Right hindlimb (tissue), 1 donor: Measurements from ENCODE around the gene TBC1D32.
"Not testable (repeated sequence)": the region's sequence is repeated elsewhere in the genome, so short reads cannot be mapped to it uniquely, and the experiment has no call there.

Source experiments
- DNase-seq: peaks from one replicate; pipeline ENCODE4 v3.0.0-alpha.2; 2018

Gene TBC1D32, protein sequence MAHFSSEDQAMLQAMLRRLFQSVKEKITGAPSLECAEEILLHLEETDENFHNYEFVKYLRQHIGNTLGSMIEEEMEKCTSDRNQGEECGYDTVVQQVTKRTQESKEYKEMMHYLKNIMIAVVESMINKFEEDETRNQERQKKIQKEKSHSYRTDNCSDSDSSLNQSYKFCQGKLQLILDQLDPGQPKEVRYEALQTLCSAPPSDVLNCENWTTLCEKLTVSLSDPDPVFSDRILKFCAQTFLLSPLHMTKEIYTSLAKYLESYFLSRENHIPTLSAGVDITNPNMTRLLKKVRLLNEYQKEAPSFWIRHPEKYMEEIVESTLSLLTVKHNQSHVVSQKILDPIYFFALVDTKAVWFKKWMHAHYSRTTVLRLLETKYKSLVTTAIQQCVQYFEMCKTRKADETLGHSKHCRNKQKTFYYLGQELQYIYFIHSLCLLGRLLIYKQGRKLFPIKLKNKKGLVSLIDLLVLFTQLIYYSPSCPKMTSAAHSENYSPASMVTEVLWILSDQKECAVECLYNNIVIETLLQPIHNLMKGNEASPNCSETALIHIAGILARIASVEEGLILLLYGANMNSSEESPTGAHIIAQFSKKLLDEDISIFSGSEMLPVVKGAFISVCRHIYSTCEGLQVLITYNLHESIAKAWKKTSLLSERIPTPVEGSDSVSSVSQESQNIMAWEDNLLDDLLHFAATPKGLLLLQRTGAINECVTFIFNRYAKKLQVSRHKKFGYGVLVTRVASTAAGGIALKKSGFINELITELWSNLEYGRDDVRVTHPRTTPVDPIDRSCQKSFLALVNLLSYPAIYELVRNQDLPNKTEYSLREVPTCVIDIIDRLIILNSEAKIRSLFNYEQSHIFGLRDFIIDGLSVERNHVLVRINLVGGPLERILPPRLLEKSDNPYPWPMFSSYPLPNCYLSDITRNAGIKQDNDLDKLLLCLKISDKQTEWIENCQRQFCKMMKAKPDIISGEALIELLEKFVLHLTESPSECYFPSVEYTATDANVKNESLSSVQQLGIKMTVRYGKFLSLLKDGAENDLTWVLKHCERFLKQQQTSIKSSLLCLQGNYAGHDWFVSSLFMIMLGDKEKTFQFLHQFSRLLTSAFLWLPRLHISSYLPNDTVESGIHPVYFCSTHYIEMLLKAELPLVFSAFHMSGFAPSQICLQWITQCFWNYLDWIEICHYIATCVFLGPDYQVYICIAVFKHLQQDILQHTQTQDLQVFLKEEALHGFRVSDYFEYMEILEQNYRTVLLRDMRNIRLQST

DNA sequence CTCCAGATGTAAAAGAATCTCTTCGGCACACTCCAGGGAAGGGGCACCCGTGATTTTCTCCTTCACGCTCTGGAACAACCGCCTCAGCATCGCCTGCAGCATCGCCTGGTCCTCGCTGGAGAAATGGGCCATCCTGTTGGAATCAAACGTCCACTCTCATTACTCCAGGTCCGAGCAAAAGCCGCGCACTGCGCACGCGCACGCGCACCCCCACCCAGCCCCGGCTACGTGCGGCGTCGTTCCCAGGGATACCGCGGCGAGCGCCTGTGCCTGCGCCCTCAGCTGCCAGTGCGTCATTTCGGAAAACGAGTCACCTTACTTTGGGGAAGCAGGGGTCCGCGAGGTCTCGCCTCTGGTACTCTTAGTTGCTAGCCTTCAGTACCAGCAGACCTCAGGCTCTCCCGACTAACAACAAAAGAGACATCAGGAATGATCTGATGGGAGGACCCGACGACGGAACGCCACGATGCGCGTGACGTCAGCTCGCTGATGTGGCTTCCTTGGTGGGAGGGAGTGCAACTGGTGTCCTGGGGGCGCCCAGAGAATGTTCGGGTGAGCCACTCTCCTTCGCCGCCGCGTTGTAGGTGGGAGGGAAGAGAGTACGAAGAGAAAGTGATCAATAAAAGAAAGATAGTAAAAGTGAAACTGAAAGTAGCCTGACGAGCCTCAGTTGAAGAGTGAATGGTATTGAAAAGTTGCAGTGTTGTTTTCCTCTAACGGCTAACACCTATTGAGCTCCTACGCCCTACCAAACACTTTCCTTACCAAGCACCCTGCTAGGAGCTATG lies at the start of gene TBC1D32:
Gene TBC1D32, minus strand, starts transcription at position 182 of the 788 bp plus-strand sequence. Its CDS starts 50 bp downstream, at position 132.
- peak; percentile 97 for DNase-seq

DNA sequence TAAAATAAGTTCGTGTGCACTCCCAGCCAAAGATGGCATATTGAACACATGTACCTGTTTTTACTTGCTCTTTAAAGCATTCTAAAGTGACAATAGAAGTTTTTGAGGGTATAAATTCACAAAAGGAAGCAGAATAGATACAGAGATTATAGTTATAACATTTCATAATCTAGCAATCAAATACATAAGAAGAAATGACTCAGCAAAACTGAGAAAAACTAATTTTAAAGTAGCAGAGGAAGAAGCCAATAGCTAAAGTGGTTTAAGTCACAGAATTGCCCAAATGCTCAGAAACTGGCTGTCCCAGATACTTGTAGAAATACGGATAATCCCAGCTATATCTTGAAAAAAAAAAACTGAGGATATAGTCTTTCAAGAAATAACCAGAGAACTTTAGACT lies 49.2 kb upstream of the TBC1D32 start:
- DNase-seq: no peak

DNA sequence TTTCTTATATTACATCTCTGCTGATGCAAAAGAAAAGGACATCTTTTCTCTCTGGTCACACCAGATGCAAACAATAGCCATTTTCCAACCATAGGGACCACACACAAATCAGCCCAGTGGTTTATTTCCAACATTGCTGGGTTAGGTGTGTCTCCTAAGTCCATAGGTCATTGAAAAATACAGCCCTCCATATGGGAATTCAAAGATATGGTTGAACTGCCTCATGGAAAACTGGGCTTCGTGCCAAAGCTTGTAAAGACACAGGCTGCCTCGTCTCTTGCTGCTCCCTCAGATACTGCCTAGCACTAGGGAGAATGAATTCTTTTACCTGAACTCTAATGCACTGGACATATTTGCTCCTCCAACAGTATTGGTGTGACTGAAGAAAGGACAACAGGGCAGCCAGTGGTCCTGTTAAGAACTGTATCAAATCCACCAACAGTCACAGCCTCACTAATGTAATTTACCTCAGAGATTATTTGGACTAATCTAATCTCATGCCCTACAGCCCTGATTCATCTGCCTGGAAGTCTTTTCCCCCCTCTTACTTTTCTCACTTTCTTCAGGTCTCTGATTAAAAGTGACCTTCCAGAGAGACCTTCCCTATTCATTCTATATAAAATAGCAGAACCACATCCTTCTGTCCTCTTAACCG lies 48.3 kb upstream of the TBC1D32 start:
- DNase-seq: peak; percentile 27

DNA sequence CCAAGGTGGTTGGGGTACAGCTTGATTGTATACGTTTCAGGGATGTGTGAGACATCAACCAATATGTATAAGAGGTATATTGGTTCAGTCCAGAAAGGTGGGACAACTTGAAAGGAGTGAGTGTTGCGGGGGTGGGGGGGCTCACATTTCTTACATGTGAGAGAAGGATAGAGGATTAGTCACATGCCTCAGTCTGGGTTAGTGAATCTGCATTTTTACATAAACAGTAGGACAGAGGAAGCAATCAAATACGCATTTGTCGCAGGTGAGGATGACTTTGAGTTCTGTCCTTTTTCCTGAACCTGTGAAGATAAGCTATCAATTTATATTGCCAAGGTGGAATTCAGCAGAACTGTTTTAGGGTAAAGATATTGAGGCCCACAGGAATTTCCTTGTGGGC lies 42.1 kb upstream of the TBC1D32 start:
- DNase-seq: no peak

DNA sequence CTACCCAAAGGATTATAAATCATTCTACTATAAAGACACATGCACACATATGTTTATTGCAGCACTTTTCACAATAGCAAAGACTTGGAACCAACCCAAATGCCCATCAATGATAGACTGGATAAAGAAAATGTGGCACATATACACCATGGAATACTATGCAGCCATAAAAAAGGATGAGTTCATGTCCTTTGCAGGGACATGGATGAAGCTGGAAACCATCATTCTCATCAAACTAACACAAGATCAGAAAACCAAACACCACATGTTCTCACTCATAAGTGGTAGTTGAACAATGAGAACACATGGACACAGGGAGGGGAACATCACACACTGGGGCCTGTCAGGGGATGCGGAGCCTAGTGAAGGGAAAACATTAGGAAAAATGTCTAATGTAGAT lies 39.9 kb upstream of the TBC1D32 start:
- DNase-seq: not testable (repeated sequence)

DNA sequence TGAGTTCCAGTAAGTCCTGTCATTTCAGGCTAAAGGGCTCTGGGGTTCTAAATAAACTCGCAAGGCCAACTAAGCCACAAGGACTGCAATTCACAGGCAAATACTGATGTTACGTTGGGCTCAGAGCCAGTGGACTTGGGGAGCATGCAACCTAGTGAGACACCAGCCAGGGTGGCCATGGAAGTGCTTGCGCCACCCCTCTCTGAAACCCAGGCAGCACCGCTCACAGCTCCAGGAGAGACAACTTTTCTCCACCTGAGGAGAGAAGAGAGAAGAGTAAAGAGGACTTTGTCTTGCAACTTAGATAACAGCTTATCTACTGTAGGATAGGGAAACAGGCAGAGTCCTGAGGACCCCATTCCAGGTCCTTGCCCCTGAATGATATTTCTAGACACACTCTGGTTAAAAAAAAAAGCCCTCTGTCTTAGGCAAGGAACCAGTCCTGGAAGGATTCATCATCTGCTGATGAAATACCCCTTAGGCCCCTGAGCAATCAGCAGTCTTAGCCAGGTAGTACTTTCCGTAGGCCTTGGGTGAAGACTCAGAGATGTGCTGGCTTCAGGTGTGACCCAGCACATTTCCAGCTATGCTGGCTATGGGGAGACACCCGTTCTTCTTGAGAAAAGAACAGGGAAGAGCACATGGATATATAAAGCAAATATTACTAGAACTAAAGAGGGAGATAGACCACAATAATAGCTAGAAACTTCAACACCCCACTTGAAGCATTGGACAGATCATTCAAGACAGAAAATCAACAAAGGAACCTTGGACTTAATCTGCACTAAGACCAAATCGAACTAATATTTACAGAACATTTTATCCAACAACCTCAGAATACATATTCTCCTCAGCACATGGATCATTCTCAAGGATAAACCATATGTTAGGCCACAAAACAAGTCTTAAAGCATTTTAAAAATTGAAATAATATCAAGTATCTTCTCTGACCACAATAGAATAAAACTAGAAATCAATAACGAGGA lies 31.5 kb upstream of the TBC1D32 start:
- no peak for DNase-seq

DNA sequence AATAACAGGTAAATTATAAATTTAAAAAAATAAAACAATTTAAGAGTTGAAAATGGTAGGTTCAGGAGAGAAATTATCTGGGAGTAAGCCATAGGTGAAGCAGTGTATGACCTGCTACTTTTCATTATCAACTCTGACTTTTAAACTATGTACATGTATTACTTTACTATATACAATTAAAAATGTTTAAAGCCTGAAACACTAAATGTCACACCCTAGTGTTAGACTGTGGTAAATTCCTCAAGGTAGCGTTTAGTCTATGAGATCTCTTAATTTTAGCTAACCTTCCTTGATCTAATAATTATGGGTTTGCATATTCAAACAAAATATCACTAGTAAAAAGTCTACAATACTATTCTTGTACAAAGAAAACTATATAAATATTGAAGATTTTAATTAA lies 22.3 kb upstream of the TBC1D32 start:
- no peak for DNase-seq

DNA sequence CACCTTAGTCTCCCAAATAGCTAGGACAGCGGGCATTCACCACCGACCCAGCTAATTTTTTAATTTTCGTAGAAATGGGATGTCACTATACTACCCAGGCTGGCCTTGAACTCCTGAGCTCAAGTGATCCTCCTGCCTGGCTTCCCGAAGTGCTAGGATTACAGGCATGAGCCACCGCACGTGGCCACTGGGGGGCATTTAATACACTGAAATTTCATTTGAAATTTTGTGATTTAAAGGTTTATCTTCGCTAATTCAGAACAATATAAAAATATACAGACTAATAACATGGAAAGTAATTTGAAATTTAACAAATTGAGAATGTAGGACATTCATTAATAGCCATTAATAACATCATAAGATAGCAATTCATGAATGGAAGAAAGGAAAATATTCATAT lies 20.5 kb upstream of the TBC1D32 start:
- no peak for DNase-seq

DNA sequence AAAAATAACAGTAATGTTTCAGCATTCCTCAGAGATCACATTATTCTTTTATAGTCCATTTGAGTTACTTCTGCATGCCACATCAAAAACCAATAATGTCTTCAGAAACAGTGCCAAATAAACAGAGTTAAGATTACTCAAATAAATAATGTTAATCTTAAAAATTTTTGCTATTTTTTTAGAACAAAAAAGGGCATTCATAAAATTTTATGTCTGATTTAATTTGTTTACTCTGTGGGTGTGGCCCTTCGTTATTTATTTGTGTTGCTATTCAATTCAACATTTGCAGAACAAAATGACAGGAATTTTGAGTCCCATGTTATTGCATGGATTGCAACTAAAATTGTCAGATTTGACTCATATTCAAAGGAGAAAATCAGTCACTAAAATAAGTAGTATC lies 18.7 kb upstream of the TBC1D32 start:
- DNase-seq: no peak

DNA sequence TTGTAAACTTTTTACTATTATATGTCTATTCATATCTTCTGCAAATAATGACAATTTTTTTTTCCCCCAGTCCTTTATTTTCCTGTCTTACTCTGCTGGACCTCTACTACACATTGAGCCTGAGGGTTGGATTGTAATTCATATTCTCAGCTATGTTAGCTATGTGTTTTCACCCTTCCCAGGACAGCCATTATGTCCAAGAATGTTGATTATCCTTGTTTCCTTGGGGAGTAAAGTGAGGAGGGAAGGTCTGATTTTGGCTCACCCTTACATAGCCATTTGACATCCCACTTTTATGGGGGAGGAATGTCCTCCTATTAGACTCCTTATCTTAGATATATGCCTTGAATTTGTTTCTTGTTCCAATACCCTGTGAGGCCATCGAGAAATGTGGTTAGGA lies 17.6 kb upstream of the TBC1D32 start:
- DNase-seq: no peak

DNA sequence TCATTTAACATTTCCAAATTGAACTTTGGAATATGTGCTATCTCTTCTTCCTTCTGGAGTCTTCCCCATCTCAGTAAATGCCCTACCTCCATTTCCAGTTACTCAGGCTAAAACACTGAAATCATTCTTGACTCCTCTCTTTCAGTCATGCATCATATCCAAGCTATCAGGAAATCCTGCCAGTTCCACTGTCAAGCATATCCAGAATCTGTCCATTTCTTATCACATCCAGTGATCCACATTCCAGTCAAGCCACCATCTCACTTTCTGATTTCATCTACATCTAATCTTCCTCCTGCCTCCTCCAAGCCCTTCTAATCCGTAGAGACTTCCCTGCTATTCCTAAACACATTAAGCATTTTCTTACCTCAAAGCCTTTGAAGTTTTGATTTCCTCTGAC lies 15.3 kb upstream of the TBC1D32 start:
- DNase-seq: no peak

DNA sequence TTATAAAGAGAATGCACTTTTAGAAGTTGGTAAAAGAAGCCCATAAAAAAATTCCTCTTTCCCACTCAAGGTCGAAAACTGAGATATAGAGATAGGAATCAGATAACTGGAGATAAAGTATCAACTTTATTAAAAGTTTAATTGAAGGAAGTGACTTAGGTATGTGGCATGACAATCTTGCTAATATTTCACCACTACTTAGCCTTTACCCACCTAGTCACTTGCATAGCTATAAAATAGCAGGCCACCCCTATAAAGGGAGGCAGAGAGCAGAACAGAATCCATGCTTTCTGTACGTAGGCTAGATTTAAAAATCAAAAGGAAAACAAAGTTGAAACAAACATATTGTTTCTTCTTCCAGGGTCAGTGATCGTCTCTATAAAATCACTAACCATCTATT lies 13.2 kb upstream of the TBC1D32 start:
- DNase-seq: no peak

DNA sequence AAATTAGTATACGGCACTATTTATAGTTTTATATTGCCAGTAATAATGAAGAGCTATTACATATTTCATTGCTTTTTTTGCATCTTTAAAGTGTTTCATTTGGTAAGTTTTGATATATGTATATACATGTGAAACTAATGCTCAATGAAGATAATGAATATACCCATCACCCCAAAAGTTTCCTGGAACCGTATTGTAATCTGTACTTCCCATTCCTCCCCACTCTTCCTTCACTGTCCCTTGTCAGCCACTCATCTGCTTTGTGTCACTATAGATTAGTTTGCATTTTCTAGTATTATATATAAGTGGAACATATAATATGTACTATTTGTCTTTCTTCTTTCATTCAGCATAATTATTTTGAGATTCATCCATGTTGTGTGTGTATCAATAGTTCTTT lies 10.3 kb upstream of the TBC1D32 start:
- DNase-seq: no peak

DNA sequence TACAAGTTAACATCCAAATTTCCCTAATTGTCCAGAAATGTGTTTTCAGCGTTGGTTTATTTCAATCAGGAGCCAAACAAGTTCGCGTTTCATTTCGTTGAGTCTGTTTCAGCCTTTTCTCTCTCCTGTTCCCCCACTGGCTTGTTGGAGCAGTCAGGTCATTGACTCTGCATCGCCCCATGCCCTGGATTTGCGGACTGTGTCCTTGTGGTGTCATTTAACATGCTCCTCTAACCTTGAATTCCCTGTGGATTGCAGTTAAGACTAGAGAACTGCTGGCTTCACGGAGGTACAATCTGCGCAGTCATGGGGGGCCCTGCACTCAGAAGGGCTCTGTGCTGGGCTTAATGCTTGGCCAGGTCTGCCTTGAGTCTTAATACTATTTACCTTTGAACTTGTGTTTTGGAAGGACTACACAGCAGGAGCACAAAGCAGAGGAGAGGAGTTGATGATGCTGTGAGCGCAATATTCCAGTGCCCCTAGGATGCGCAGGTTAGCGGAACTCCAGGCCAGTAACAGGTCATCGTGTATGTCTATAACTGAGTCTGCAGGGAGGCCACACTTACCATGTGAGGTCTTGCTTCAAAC lies 5.5 kb upstream of the TBC1D32 start:
- no peak for DNase-seq

DNA sequence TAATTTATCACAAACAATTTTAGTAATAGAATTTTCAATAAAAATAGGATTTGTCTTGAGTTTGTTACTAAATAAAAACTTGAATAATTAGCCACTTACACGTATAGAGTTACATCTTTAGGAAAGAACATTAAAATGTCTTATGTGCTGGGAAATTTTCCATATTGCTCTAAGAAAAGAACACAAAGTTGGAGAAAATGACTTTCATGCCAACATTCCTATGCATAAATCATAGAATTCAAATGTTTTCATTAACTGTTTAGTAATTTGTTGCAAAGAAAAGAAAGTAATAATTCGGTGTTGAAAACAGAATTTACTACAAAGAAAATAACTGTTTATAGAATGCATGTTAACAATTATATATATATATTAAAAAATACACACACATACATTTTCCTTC lies 4.7 kb upstream of the TBC1D32 start:
- DNase-seq: no peak

DNA sequence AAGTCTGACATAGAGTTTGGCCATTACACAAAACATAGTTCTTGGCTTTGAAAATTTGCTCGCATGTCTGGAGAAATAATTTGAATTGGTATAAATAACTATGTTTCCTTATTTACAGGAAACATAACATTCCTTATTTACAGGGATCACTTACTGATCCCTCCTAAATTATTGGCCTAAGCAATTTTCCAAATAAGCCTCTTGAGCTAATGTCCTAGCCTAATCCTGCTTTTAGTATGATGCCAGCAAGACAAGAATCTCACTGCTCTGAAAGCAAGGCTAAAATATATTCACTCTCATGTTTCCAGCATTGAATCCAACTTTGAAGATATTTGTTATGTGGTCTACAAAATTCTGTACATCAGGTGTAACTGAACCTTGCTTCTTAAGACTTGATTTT lies 4.1 kb upstream of the TBC1D32 start:
- no peak for DNase-seq

DNA sequence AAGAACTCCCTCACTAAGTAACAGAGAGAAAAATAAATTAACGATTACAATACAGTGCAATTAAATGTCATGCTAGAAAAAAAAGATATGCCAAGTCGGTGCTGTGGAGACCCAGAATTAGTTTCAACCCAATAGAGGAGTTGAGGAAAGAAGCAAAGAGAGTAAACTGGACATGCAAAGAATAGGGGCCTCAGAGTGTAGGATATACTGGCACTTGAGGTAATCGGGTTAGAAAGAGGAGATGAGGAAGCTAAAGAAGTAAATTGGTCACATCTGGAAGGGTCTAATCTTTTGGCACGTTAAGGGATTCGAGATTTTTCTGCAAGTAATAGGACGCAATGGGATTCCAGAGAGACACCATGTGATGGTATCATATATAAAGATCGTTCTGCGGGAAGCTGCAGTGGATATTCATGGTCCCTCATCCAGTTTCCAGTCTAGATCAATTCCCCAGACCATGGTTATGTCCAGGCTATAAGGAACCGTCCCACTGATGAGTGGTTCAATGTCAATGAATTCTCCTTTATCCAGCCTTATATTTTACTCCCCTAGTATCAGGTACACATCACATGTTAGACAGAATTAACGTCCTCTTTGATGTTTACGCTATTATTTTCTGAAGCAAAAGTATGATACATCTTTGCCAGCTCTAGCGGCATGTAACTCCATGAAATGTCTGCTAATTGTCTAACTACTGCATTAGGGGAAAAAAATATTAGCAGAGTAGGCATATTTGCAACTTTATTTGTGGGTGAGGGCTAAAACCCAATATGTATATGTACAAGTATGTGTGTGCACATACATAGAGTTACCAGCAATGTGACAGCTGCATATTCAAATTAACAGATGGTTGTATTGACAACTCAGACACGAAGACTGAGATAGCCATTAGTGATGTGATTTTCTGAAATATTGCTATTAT lies 1.1 kb upstream of the TBC1D32 start:
- DNase-seq: no peak

DNA sequence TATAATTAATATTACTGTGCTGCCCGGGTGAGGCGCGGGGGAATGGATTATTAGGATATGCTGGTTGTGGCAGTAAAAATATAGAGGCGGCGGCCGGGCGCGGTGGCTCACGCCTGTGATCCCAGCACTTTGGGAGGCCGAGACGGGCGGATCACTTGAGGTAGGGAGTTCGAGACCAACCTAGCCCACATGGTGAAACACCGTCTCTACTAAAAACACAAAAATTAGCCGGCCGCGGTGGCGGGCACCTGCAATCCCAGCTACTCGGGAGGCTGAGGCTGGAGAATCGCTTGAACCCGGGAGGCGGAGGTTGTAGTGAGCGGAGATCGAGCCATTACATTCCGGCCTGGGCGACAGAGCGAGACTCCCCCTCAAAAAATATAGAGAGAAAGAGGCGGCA lies 586 bp downstream of the TBC1D32 start:
- not testable (repeated sequence) for DNase-seq

DNA sequence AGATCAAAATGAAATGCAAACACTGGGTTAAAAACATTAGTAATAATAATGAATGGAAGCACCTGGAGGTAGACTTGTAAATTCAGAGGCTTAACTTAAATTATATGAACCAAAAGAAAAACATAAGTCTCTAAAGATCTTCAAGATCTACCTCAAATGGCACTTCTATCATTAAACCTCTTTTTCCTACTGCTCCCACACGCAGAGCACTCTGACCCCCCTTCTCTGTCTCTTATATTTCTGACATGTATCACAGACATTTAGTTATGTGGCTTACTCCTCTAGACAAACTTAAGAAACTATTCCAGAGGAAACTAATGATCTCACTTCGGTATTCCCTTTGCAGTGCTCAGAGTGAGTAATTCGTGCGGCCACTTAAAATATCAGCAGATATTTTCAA lies 1.1 kb downstream of the TBC1D32 start:
- no peak for DNase-seq
